Kidney capillary endothelial cell (primary cell): ENCODE measurements around the gene PCBP1.
"Not testable (repeated sequence)": the region's sequence is repeated elsewhere in the genome, so short reads cannot be mapped to it uniquely, and the experiment has no call there.

Experiments used
- DNase-seq: peaks from one replicate; pipeline ENCODE4 v3.0.0-alpha.2; 2018; ENCODE audit warnings: low spot score

Gene PCBP1

GRCh38 chr2:70086838-70087701 lies at the start of gene PCBP1:
TSS of gene PCBP1 (plus strand) at chr2:70087477. CDS start at chr2:70087744, 267 bp downstream.
- DNase-seq, result peak; percentile 92

- no peak for DNase-seq
Observed at GRCh38 chr2:70039366-70039765, 47.9 kb upstream of the PCBP1 start.

- DNase-seq, result no peak
Observed at GRCh38 chr2:70041663-70042062, 45.6 kb upstream of the PCBP1 start.

GRCh38 chr2:70042246-70042645 lies 45.0 kb upstream of the PCBP1 start:
- DNase-seq, result no peak

- no peak for DNase-seq
Observed at GRCh38 chr2:70043252-70043875, 43.9 kb upstream of the PCBP1 start.

- DNase-seq, result no peak
Observed at GRCh38 chr2:70044290-70045040, 42.8 kb upstream of the PCBP1 start.

GRCh38 chr2:70045405-70045804 lies 41.9 kb upstream of the PCBP1 start:
- DNase-seq, result no peak

- DNase-seq, result no peak
Observed at GRCh38 chr2:70045932-70046331, 41.3 kb upstream of the PCBP1 start.

- no peak for DNase-seq
Observed at GRCh38 chr2:70046534-70046933, 40.7 kb upstream of the PCBP1 start.

- DNase-seq, result no peak
Observed at GRCh38 chr2:70047451-70047850, 39.8 kb upstream of the PCBP1 start.

- no peak for DNase-seq
Observed at GRCh38 chr2:70049255-70049654, 38.0 kb upstream of the PCBP1 start.

GRCh38 chr2:70050631-70051425 lies 36.4 kb upstream of the PCBP1 start:
- no peak for DNase-seq

GRCh38 chr2:70055259-70055658 lies 32.0 kb upstream of the PCBP1 start:
- DNase-seq, result not testable (repeated sequence)

- DNase-seq, result no peak
Observed at GRCh38 chr2:70061317-70061716, 26.0 kb upstream of the PCBP1 start.

GRCh38 chr2:70062270-70062669 lies 25.0 kb upstream of the PCBP1 start:
- DNase-seq, result no peak

- no peak for DNase-seq
Observed at GRCh38 chr2:70068119-70068518, 19.2 kb upstream of the PCBP1 start.

GRCh38 chr2:70069049-70069448 lies 18.2 kb upstream of the PCBP1 start:
- DNase-seq, result no peak

GRCh38 chr2:70070542-70071268 lies 16.6 kb upstream of the PCBP1 start:
- DNase-seq, result peak; percentile 83

GRCh38 chr2:70073493-70073892 lies 13.8 kb upstream of the PCBP1 start:
- DNase-seq, result no peak

- DNase-seq, result no peak
Observed at GRCh38 chr2:70078384-70078783, 8.9 kb upstream of the PCBP1 start.

- no peak for DNase-seq
Observed at GRCh38 chr2:70080610-70081200, 6.6 kb upstream of the PCBP1 start.
